SH-SY5Y (cell line): Measurements from ENCODE around the gene KPNA3.

Experiments used
- GATA2 ChIP-seq: IDR thresholded peaks from 2 replicates; pipeline ENCODE4 v1.6.1; 2011; ENCODE audit warnings: mild to moderate bottlenecking, low read depth, low read length
- GATA3 ChIP-seq: IDR thresholded peaks from 2 replicates; pipeline ENCODE4 v1.6.1; 2011; ENCODE audit warnings: low read depth, mild to moderate bottlenecking, low read length, moderate library complexity

Gene KPNA3

DNA sequence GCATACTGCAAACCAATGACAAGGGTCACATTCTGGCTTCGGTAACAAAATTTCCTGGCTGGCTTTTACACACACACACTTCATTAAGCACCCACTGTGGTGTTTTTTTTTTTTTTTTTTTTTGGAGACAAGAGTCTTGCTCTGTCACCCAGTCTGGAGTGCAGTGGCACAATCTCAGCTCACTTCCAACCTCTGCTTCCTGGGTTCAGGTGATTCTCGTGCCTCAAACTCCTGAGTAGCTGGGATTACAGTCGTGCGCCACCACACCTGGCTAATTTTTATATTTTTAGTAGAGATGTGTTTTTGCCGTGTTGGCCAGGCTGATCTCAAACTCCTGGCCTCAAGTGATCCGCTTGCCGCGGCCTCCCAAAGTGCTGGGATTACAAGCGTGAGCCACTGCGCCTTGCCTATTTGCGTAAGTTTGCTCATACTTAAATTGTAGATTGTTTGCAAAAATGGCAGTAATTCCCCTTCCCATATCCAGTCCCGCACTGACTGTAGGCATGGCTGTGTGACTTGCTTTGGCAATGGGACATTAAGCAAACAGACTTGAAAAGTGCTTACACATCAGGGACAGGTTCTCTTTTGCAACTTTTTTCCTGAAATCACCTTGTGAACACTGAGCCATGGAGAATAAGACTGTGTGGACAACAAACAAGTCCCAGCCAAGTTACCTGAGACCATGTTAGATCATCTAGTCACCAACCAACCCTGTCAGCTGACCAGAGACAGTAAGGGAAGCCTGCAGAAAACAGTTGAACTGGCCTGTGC lies 59.1 kb downstream of the KPNA3 start:
- TF ChIP-seq GATA3: no peak
- no peak for TF ChIP-seq GATA2

DNA sequence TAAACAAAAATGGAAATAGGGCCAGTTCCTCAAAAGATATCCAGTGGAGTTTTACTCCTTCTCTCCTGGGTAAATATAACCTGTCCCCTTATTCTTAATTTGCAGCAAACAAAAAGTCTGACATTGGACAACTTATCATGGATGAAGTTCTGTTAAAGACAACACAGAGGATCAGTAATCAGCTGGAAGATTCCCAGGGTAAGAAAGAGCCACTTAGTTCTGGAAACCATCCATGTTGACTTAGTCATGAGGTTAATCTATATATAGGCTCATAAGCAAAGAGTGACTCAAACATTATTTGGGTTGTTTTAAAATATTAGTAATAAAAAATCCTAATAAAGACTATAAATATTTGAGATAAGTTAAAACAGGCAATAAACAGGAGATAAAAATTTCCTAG lies 60.7 kb downstream of the KPNA3 start:
- TF ChIP-seq GATA3: no peak
- TF ChIP-seq GATA2: no peak

DNA sequence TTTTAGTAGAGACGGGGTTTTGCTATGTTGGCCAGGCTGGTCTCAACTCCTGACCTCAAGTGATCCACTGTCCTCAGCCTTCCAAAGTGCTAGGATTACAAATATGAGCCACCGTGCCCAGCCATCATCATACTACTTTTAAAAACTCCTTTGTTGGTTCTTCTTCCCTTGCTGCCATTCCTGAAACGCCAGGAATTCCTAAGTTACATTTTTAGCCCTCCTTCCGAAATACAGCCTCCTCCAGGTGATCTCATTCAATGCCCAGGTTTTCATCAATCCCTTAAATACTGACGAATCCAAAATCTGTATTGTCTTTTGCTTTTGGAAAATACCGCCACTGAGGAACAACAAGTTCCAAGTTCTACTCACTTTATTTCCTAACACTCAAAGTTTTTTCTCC lies 75.9 kb downstream of the KPNA3 start:
- no peak for TF ChIP-seq GATA3
- no peak for TF ChIP-seq GATA2

DNA sequence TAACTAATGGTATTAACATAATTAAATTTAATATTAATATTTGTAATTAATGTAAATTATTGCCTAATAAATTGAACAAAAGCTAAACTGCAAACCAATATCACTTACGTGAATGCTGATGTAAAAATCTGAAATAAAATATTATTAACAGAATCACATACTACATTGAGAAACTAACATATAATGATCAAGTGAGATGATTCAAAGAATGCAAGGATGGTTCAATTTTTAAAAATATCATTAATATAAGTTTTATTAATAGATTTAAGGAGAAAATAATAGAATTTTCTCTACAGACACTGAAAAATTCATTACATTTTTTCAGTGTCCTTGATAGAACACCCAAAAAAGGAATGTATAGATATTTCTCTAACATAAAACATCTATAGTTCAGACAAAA lies 77.7 kb downstream of the KPNA3 start:
- TF ChIP-seq GATA3 (no peak), GATA2 (no peak)

DNA sequence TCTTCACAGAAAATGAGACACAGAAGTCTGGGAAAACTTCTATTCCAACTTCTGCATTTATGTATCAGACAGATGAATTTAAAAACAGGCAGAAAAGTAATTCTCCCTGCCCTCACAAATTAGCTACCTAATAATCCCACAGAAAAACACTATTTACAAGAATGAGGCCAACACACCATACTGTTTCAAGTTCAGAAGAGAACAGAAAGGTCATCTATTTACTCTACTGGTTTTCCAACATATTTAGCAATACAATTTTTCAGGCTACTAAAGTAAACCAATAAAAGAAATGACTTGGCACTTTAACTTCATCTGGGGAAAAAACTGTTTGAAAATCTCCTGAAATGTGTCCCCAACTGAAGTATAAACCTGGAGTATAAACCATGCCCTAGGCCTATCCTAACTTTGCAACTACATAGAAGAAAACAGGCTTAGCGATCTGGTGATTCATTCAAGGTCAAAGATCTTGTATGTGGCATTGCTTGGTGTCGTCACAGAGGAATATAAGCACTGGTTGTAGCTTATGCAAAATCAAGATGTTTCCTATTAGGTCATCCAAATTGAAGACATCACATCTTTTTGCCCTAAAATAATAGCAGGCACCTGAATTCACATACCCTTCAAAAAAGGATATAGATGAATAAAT lies 81.1 kb downstream of the KPNA3 start:
- TF ChIP-seq GATA3 (no peak), GATA2 (no peak)

DNA sequence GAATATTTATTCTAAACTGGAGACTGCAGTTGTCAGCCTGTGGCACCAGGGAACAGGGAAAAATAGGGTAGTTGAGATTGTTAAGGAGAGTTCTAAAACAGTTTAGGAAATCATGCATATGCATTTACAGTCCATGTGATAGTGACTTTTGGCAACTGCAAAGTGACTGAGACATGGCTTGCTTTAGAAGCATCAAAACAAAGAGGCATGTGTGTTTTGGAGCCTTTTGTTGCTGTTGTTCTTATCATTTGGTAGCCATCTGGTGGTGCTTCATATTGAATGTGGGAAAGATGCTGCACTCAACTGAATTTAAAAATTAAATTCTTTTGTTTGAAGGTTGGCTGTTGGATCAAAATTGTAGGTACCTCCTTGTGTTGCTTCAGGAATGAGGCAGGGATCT lies 91.0 kb downstream of the KPNA3 start:
- TF ChIP-seq GATA2 (no peak), GATA3 (no peak)

DNA sequence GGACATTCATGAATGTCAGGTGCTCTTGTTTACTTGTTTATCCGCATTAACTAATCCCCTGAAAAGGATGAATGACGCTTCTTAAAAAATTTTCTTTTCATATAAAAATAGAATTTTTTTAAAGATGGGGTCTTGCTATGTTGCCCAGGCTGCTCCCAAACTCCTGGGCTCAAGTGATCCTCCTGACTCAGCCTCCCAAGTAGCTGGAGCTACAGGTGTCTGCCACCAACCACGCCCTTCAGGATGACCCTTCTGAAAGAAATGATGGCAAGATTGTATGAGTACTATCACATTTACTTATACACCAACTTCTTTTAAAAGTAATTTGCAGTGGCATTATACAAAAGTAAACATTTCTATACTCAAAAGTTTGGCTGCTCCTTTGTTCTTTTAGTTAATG lies 95.0 kb downstream of the KPNA3 start:
- no peak for TF ChIP-seq GATA2
- TF ChIP-seq GATA3: no peak

DNA sequence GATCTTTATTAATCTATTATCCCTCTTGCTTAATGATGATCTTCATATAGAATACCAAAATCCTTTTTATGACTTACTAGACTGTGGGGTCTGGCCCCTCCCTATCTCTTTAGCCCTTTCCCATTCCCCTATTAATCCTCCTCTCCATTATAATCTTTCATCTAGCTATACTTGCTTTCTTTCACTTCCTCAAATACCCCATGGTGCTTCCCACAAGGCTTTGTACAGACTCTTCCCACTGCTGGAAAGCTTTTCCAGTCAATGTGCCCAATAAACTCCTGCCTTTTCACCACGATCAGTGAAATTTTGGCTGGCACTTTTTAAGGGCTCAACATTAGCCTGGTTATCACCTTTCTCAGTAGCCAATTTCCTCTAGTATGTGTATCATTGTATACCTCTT lies 98.0 kb downstream of the KPNA3 start:
- TF ChIP-seq GATA2 (no peak), GATA3 (no peak)

DNA sequence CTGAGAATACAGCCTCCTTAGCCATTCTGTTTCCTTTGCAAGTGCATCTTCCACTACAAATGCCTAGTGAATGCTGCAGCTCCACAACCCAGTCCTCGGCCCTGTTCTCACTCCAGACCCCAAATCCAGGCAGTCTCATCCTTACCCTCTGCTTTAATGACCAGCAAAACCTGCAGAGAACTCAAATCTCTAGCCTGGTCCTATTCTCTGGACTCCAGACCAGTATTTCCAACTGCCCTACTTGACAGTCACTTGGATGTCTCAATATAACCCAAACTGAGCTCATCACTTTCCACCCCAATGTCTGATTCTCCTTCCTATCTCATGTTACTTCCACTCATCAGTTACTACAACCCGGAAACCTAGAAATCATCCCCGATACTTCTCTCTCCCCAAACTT lies 98.6 kb downstream of the KPNA3 start:
- no peak for TF ChIP-seq GATA2
- no peak for TF ChIP-seq GATA3

DNA sequence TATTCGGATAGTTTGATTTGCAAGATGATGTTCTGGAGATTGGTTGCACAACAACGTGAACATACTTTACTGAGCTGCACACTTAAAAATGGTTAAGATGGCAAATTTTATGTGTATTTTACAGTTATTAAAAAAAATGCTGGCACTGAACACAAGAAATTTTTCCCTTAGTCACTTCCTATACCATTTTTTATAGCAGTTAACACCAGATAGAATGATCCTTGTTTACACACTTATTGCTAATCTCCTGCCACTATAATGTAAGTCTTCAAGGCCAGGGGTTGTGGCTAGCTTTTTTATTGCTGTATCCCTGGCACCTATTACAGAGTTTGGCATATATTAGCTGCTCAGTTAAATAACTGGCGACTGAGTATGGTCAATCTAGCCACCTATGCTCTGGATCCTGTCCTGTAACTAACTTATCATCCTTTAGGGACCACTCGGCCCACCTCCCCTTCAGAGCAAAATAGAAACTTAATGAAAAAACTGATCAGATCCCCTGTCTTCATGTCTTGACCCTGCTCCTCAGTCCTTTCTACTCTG lies 99.2 kb downstream of the KPNA3 start:
- TF ChIP-seq GATA2: no peak
- no peak for TF ChIP-seq GATA3

DNA sequence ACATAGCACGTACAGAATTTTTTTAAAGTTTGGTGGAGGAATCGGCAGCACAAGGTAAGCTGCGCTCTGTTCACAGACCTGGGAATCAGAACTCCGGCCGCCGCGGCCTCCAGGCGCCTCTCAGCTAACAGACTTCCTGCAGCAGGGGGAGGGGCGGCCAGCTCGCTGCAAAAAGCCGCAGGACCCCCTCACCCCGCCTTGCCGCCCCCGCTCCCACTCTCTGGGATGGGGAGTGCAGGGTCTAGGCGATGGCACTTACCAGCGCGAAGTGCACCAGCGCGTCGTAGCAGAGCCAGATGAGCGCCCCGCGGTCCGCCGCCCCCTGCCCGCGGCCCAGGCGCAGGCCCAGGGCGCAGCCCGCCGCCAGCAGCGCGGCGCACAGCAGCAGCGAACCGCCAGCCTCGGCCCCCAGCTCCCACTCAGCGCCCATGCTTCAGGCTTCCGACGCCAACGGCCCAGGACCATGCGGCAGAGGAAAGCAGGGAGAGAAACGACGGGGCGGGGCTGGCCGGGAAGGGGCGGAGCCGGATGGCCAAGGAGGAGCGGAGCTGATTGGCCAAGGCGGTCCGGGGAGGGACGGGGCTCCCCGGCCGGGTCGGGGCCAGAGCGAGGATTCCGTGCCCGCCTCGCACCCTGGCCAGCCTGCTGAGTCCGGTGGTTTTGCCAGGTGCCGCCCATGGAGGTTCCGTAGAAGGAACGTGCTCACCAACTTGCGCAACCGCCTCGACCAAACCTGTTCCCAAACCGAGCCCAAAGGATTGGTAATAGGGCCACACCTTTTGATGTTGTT lies 101.3 kb downstream of the KPNA3 start, which contains the start of gene EBPL:
Gene EBPL, minus strand, starts transcription at position 492 of the 790 bp plus-strand sequence. Its CDS starts 62 bp downstream, at position 430.
- TF ChIP-seq GATA3: no peak
- TF ChIP-seq GATA2: no peak

DNA sequence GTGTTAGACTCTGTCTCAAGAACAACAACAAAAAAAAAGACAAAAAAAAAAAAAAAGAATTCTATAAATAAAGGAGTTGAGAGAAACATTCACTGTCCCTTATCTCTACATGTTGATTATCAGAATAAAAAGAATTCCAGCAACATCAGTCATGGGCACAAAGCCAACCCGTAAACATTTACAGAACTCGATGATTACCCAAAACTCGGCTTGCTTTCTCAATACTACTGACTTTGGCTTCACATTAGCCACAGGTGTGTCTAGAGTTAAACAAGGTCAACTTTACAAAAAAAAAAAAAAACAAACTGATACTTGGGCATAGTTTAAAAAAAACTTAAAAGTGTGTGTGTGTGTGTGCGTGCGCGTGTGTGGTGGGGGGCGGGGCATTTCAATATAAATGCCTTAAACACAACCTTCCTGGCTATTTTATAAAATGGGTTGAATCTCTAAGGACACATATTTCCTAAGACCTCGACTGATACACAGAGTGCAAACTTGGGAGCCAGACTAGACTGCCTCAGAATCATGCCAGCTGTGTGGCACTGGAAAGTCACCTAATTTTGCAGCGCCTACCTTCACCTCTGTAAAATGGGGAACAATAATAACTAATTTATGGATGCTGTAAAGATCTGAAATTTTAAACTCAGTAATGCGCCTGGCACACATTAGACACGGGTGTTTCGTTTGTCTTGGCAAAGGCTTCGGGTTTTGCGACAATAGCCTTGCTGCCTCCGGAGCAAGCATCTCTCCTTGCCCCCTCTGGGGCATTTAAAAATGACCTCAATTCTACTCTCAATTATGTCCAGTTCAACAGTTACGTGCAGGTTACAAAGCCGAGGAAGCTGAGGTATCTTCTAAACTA lies 102.1 kb downstream of the KPNA3 start:
- TF ChIP-seq GATA3 (no peak), GATA2 (no peak)

DNA sequence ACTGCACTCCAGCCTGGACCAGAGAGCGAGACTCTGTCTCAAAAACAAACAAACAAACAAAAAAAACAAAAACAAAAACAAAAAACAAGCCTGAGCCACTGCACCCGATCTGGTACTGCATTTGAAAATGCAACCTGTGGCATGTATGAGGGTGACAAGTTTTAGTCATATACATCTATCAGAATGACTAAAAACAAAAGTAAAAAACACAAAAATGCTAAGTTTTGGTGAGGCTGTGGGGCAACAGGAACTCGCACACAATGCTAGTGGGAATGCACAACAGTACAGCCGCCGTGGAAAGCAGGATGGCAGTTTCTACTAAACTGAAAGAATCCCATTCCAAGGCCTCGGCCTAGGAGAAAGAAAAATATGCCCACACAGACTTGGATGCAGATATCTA lies 109.0 kb downstream of the KPNA3 start:
- TF ChIP-seq GATA3 (no peak), GATA2 (no peak)
